Gastrocnemius medialis (tissue), 4 donors: ENCODE results near the gene GPHN.

ENCODE experiments used
- POLR2A ChIP-seq, 2 donors: fragments of 450-650 bp; IDR thresholded peaks; one replicate each; pipeline ENCODE4 v1.6.1; 2017; ENCODE audit warnings: antibody characterized with exemption in 2 of 2, mild to moderate bottlenecking in 2 of 2, moderate library complexity in 2 of 2
- TF ChIP-seq, protein P1 (sequence below), 5 experiments: fragments of 450-650 bp in 3 of 5; fragments of 200-600 bp in 2 of 5; sonication (generic) in 2 of 5; IDR thresholded peaks in 4 of 5; conservative IDR thresholded peaks in 1 of 5; 1 replicate in 4 of 5; 2 replicates in 1 of 5; pipeline ENCODE4 v1.5.1; 2016 to 2019; ENCODE audit warnings: antibody characterized with exemption in 5 of 5, mild to moderate bottlenecking in 3 of 5, moderate library complexity in 3 of 5

DNA sequence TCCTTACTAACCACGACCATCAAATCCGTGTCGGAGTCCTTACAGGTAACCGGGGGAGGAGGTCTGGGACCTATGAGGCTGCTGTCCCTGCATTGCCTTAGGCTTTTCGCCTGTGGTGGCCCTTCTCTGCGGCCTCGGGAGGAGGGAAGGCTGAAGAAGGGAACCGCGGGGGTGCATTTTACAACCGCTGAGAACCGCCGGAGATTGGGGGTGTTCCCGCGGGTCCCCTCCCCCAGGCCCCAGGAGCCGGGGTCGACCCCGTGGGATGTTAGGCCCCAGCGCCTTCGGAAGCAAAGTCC is 549 bp downstream of the GPHN start:
- TF ChIP-seq, protein P1, sequence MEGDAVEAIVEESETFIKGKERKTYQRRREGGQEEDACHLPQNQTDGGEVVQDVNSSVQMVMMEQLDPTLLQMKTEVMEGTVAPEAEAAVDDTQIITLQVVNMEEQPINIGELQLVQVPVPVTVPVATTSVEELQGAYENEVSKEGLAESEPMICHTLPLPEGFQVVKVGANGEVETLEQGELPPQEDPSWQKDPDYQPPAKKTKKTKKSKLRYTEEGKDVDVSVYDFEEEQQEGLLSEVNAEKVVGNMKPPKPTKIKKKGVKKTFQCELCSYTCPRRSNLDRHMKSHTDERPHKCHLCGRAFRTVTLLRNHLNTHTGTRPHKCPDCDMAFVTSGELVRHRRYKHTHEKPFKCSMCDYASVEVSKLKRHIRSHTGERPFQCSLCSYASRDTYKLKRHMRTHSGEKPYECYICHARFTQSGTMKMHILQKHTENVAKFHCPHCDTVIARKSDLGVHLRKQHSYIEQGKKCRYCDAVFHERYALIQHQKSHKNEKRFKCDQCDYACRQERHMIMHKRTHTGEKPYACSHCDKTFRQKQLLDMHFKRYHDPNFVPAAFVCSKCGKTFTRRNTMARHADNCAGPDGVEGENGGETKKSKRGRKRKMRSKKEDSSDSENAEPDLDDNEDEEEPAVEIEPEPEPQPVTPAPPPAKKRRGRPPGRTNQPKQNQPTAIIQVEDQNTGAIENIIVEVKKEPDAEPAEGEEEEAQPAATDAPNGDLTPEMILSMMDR (IDR thresholded peaks at IDR 0.05 in 4 of 5, conservative IDR thresholded peaks at IDR 0.05 in 1 of 5): no peak
- TF ChIP-seq POLR2A (IDR thresholded peaks at IDR 0.05): no peak
